Duodenal mucosa (tissue), 2 donors: Measurements from ENCODE around the gene SIRPB2.
A peak's percentile ranks its signal among the peaks of the same experiment; 100 is the strongest.

Experiments used
- H3K27ac ChIP-seq: one replicate; pipeline ENCODE4 v1.7.0; 2013; ENCODE audit warnings: low read depth, low read length
- H3K27me3 ChIP-seq, 2 donors: one replicate each; pipeline ENCODE4 v1.7.0; 2013; ENCODE audit warnings: low read length in 2 of 2, control low read depth in 1 of 2; ENCODE audit not compliant: insufficient read depth in 2 of 2, control insufficient read depth in 1 of 2
- H3K36me3 ChIP-seq, 2 donors: one replicate each; pipeline ENCODE4 v1.7.0; 2013; ENCODE audit warnings: low read length in 2 of 2, control low read depth in 1 of 2; ENCODE audit not compliant: insufficient read depth in 2 of 2, control insufficient read depth in 1 of 2
- H3K4me1 ChIP-seq, 2 donors: one replicate each; pipeline ENCODE4 v1.7.0; 2013; ENCODE audit warnings: low read length in 2 of 2, control low read depth in 1 of 2; ENCODE audit not compliant: insufficient read depth in 2 of 2, control insufficient read depth in 1 of 2
- H3K4me3 ChIP-seq, 2 donors: one replicate each; pipeline ENCODE4 v1.7.0; 2013; ENCODE audit warnings: low read length in 2 of 2, low read depth in 1 of 2
- H3K9ac ChIP-seq, 2 donors: one replicate each; pipeline ENCODE4 v1.7.0; 2013; ENCODE audit warnings: low read length in 2 of 2, low read depth in 1 of 2
- H3K9me3 ChIP-seq, 2 donors: one replicate each; pipeline ENCODE4 v1.7.0; 2013; ENCODE audit warnings: low read length in 2 of 2, control low read depth in 1 of 2; ENCODE audit not compliant: control insufficient read depth in 1 of 2

SIRPB2 gene

GRCh38 chr20:1465470-1466210, 25.6 kb downstream of the SIRPB2 start:
- H3K9ac ChIP-seq = peak overlapping the region; percentile 65 to 77
- H3K27me3 ChIP-seq = no peaks in the 10 kb centered on the region
- peak overlapping the region; percentile 84 to 88 for H3K4me3 ChIP-seq
- peak overlapping the region; percentile 85 for H3K27ac ChIP-seq
- H3K9me3 ChIP-seq = no peaks in the 10 kb centered on the region
- H3K4me1 ChIP-seq = peaks cover 44% of the 10 kb centered on the region in 2 donors
- H3K36me3 ChIP-seq = peaks cover 10 to 34% of the 10 kb centered on the region in 2 donors

- no peak overlapping the region for H3K4me3 ChIP-seq
- H3K9ac ChIP-seq = no peak overlapping the region
- H3K9me3 ChIP-seq = no peaks in the 10 kb centered on the region
- H3K27me3 ChIP-seq = no peaks in the 10 kb centered on the region
- peaks cover 30 to 35% of the 10 kb centered on the region in 2 donors for H3K4me1 ChIP-seq
- H3K36me3 ChIP-seq = peaks cover 18 to 49% of the 10 kb centered on the region in 2 donors
- no peak overlapping the region for H3K27ac ChIP-seq
Measured at GRCh38 chr20:1463971-1464570, 27.1 kb downstream of the SIRPB2 start.

- Histone ChIP-seq H3K9ac (no peak overlapping the region), H3K4me3 (no peak overlapping the region), H3K9me3 (no peaks in the 10 kb centered on the region), H3K4me1 (peaks cover 22 to 23% of the 10 kb centered on the region in 2 donors), H3K27me3 (no peaks in the 10 kb centered on the region), H3K27ac (no peak overlapping the region), H3K36me3 (peaks cover 21 to 60% of the 10 kb centered on the region in 2 donors)
Measured at GRCh38 chr20:1462834-1463233, 28.4 kb downstream of the SIRPB2 start.

- H3K4me1 ChIP-seq = peaks cover 17 to 18% of the 10 kb centered on the region in 2 donors
- no peak overlapping the region for H3K27ac ChIP-seq
- no peaks in the 10 kb centered on the region for H3K27me3 ChIP-seq
- H3K9me3 ChIP-seq = no peaks in the 10 kb centered on the region
- no peak overlapping the region for H3K4me3 ChIP-seq
- peaks cover 26 to 68% of the 10 kb centered on the region in 2 donors for H3K36me3 ChIP-seq
- H3K9ac ChIP-seq = no peak overlapping the region
Measured at GRCh38 chr20:1462001-1462400, 29.2 kb downstream of the SIRPB2 start.

- H3K4me1 ChIP-seq = peaks cover 8 to 10% of the 10 kb centered on the region in 2 donors
- no peaks in the 10 kb centered on the region for H3K9me3 ChIP-seq
- no peak overlapping the region for H3K4me3 ChIP-seq
- peaks cover 32 to 84% of the 10 kb centered on the region in 2 donors for H3K36me3 ChIP-seq
- H3K27me3 ChIP-seq = no peaks in the 10 kb centered on the region
- H3K27ac ChIP-seq = no peak overlapping the region
- H3K9ac ChIP-seq = no peak overlapping the region
Measured at GRCh38 chr20:1460275-1460674, 30.9 kb downstream of the SIRPB2 start.

- H3K27ac ChIP-seq = no peak overlapping the region
- no peaks in the 10 kb centered on the region for H3K9me3 ChIP-seq
- H3K9ac ChIP-seq = no peak overlapping the region
- H3K4me1 ChIP-seq = no peaks in the 10 kb centered on the region
- H3K27me3 ChIP-seq = no peaks in the 10 kb centered on the region
- H3K4me3 ChIP-seq = no peak overlapping the region
- peaks cover 49 to 90% of the 10 kb centered on the region in 2 donors for H3K36me3 ChIP-seq
Measured at GRCh38 chr20:1457992-1458391, 33.2 kb downstream of the SIRPB2 start.

- H3K36me3 ChIP-seq = peaks cover 63 to 98% of the 10 kb centered on the region in 2 donors
- no peak overlapping the region for H3K4me3 ChIP-seq
- no peak overlapping the region for H3K27ac ChIP-seq
Measured at GRCh38 chr20:1456300-1456699, 34.9 kb downstream of the SIRPB2 start.

GRCh38 chr20:1450926-1451491, 40.2 kb downstream of the SIRPB2 start:
- Histone ChIP-seq H3K36me3 (peaks cover 79 to 99% of the 10 kb centered on the region in 2 donors), H3K27me3 (no peaks in the 10 kb centered on the region), H3K4me1 (no peaks in the 10 kb centered on the region), H3K4me3 (no peak overlapping the region), H3K9ac (no peak overlapping the region), H3K27ac (no peak overlapping the region), H3K9me3 (no peaks in the 10 kb centered on the region)

More at GRCh38 chr20:1456300-1456699, 34.9 kb downstream of the SIRPB2 start:
- Histone ChIP-seq H3K4me1 (no peaks in the 10 kb centered on the region), H3K9me3 (no peaks in the 10 kb centered on the region), H3K9ac (no peak overlapping the region), H3K27me3 (no peaks in the 10 kb centered on the region)

- Histone ChIP-seq H3K9me3 (no peaks in the 10 kb centered on the region), H3K27ac (no peak overlapping the region), H3K9ac (no peak overlapping the region), H3K4me1 (no peaks in the 10 kb centered on the region), H3K36me3 (peaks cover 80 to 99% of the 10 kb centered on the region in 2 donors), H3K4me3 (no peak overlapping the region), H3K27me3 (no peaks in the 10 kb centered on the region)
Measured at GRCh38 chr20:1449370-1449769, 41.9 kb downstream of the SIRPB2 start.

GRCh38 chr20:1448081-1448620, 43.1 kb downstream of the SIRPB2 start:
- peaks cover 79 to 99% of the 10 kb centered on the region in 2 donors for H3K36me3 ChIP-seq
- no peak overlapping the region for H3K4me3 ChIP-seq
- H3K9ac ChIP-seq = no peak overlapping the region
- H3K4me1 ChIP-seq = no peaks in the 10 kb centered on the region
- no peaks in the 10 kb centered on the region for H3K9me3 ChIP-seq
- H3K27ac ChIP-seq = no peak overlapping the region
- no peaks in the 10 kb centered on the region for H3K27me3 ChIP-seq
